HCT116 (cell line): ENCODE results near the gene CTNNA2. TPM values are rescaled to one million over a fixed set of nuclear protein-coding genes. Genes with fewer than 3 reads are reported as not detected.

Experiments
- ATAC-seq: fragments of 200-7000 bp; cut with Tn5 transposase; 2 replicates; pipeline ENCODE4 v1.9.1; 2020; ENCODE audit warnings: mild to moderate bottlenecking, moderate library complexity
- BruUV-seq: library from RNA; stranded (reverse); fragments of 400-500 nt; replicated peaks from 2 replicates; lab custom pipeline; 2021; lab: Mats Ljungman, UMichigan
- CTCF ChIA-PET: fragments of 300-600 bp; sonication (Branson Sonifier 250); formaldehyde crosslinking; loops from one replicate; lab custom pipeline; 2021; ENCODE audit warnings: antibody characterized with exemption; lab: Charles Lee
- POLR2A ChIA-PET: fragments of 300-600, 350-600 bp; sonication (Branson Sonifier 250); formaldehyde crosslinking; loops from one replicate; lab custom pipeline; 2021; ENCODE audit warnings: antibody characterized with exemption; lab: Charles Lee
- RAD21 ChIA-PET, 2 experiments: fragments of 300-600 bp; sonication (Branson Sonifier 250); formaldehyde crosslinking; loops; one replicate each; lab custom pipeline; 2023; ENCODE audit warnings: low total read pairs in 2 of 2; ENCODE audit not compliant: uncharacterized antibody in 2 of 2, unreplicated experiment in 2 of 2, low non-redundant PET in 1 of 2; lab: Charles Lee
- DNase-seq: peaks from one replicate; pipeline ENCODE4 v3.0.0-alpha.2; 2010; ENCODE audit warnings: low read depth, low spot score
- H2AFZ ChIP-seq: fragments of 200-600 bp; shearing (Covaris generic), sonication (generic); 2 replicates; pipeline ENCODE4 v1.6.1; 2017; ENCODE audit warnings: low read depth, mixed run types, mixed read lengths, antibody characterized with exemption, low read length; ENCODE audit not compliant: poor library complexity, severe bottlenecking
- H3K27ac ChIP-seq: 2 replicates; pipeline ENCODE4 v1.5.1; 2012; ENCODE audit warnings: low read depth, low read length
- H3K27me3 ChIP-seq: fragments of 200-600 bp; sonication (generic); 2 replicates; pipeline ENCODE4 v1.6.1; 2016; ENCODE audit warnings: mixed run types, low read length, mixed read lengths; ENCODE audit not compliant: insufficient read depth
- H3K36me3 ChIP-seq, 2 experiments: fragments of 200-500 bp in 1 of 2; fragments of 200-600 bp in 1 of 2; sonication (Bioruptor generic) in 1 of 2; sonication (generic) in 1 of 2; 2 replicates each; pipeline versions ENCODE4 v1.5.1 to v1.6.1; 2014 to 2016; ENCODE audit warnings: low read length in 2 of 2, inconsistent platforms in 1 of 2, mixed read lengths in 1 of 2, mixed run types in 1 of 2; ENCODE audit not compliant: insufficient read depth in 2 of 2, control insufficient read depth in 1 of 2
- H3K4me1 ChIP-seq, 2 experiments: fragments of 200-600 bp in 1 of 2; sonication (generic) in 1 of 2; 2 replicates each; pipeline versions ENCODE4 v1.5.1 to v1.6.1; 2012 to 2017; ENCODE audit warnings: low read length in 2 of 2, inconsistent platforms in 1 of 2, mild to moderate bottlenecking in 1 of 2, mixed read lengths in 1 of 2, mixed run types in 1 of 2, moderate library complexity in 1 of 2; ENCODE audit not compliant: insufficient read depth in 2 of 2, control insufficient read depth in 1 of 2
- H3K4me2 ChIP-seq: fragments of 200-600 bp; sonication (generic); 2 replicates; pipeline ENCODE4 v1.6.1; 2017; ENCODE audit warnings: mixed run types, low read length, mixed read lengths
- H3K4me3 ChIP-seq, 2 experiments: fragments of 200-600 bp in 1 of 2; sonication (generic) in 1 of 2; replicated peaks in 1 of 2; 2 replicates each; pipeline ENCODE4 v1.5.1; 2011 to 2016; ENCODE audit warnings: low read length in 2 of 2, control low read depth in 1 of 2, low read depth in 1 of 2, mild to moderate bottlenecking in 1 of 2, mixed read lengths in 1 of 2, mixed run types in 1 of 2
- H3K79me2 ChIP-seq: fragments of 200-600 bp; sonication (generic); 2 replicates; pipeline ENCODE4 v1.6.1; 2017; ENCODE audit warnings: mild to moderate bottlenecking, mixed run types, low read length, moderate library complexity, mixed read lengths; ENCODE audit not compliant: insufficient read depth
- H3K9ac ChIP-seq: fragments of 200-600 bp; sonication (generic); 2 replicates; pipeline ENCODE4 v1.6.1; 2016; ENCODE audit warnings: low read length, mixed read lengths
- H3K9me2 ChIP-seq: fragments of 200-600 bp; sonication (generic), shearing (Covaris generic); 2 replicates; pipeline ENCODE4 v1.6.1; 2017; ENCODE audit warnings: mixed run types, mild to moderate bottlenecking, moderate library complexity; ENCODE audit not compliant: insufficient read depth
- H3K9me3 ChIP-seq, 2 experiments: fragments of 200-500 bp in 1 of 2; fragments of 200-600 bp in 1 of 2; sonication (Bioruptor generic) in 1 of 2; sonication (generic) in 1 of 2; 2 replicates each; pipeline ENCODE4 v1.6.1; 2014 to 2017; ENCODE audit warnings: low read length in 2 of 2, mixed read lengths in 2 of 2, inconsistent platforms in 1 of 2, low read depth in 1 of 2, mild to moderate bottlenecking in 1 of 2, mixed run types in 1 of 2, moderate library complexity in 1 of 2; ENCODE audit not compliant: control insufficient read depth in 1 of 2, insufficient read depth in 1 of 2
- H4K20me1 ChIP-seq: fragments of 200-600 bp; sonication (generic), shearing (Covaris generic); 2 replicates; pipeline ENCODE4 v1.6.1; 2017; ENCODE audit warnings: mixed run types, mild to moderate bottlenecking, moderate library complexity; ENCODE audit not compliant: insufficient read depth
- ATF3 ChIP-seq: IDR thresholded peaks from 2 replicates; pipeline ENCODE4 v1.6.1; 2012
- CBX3 ChIP-seq: IDR thresholded peaks from 2 replicates; pipeline ENCODE4 v1.6.1; 2012; ENCODE audit warnings: low read depth
- CEBPB ChIP-seq: IDR thresholded peaks from 2 replicates; pipeline ENCODE4 v1.6.1; 2012; ENCODE audit warnings: low read depth
- CTCF ChIP-seq, 3 experiments: fragments of 200-600 bp in 1 of 3; sonication (generic) in 1 of 3; IDR thresholded peaks in 2 of 3; conservative IDR thresholded peaks in 1 of 3; 2 replicates each; pipeline ENCODE4 v1.5.1; 2012 to 2017; ENCODE audit warnings: low read depth in 2 of 3, low read length in 2 of 3, antibody characterized with exemption in 1 of 3, borderline replicate concordance in 1 of 3, control low read depth in 1 of 3, mild to moderate bottlenecking in 1 of 3, mixed read lengths in 1 of 3, mixed run types in 1 of 3, moderate library complexity in 1 of 3; ENCODE audit not compliant: insufficient read depth in 1 of 3
- EGR1 ChIP-seq: IDR thresholded peaks from 2 replicates; pipeline ENCODE4 v1.6.1; 2012; ENCODE audit warnings: low read depth
- ELF1 ChIP-seq: IDR thresholded peaks from 2 replicates; pipeline ENCODE4 v1.6.1; 2012; ENCODE audit warnings: low read depth, borderline replicate concordance
- EZH2 ChIP-seq: fragments of 200-600 bp; sonication (generic); IDR thresholded peaks from 2 replicates; pipeline ENCODE4 v1.6.1; 2017; ENCODE audit warnings: antibody characterized with exemption, mixed run types
- EZH2phosphoT487 ChIP-seq: fragments of 200-600 bp; IDR thresholded peaks from 2 replicates; pipeline ENCODE4 v1.6.1; 2018; ENCODE audit warnings: antibody characterized with exemption, borderline replicate concordance
- FOSL1 ChIP-seq: IDR thresholded peaks from 2 replicates; pipeline ENCODE4 v1.6.1; 2012; ENCODE audit warnings: low read depth
- MAX ChIP-seq: IDR thresholded peaks from 2 replicates; pipeline ENCODE4 v1.6.1; 2012
- POLR2A ChIP-seq: IDR thresholded peaks from 2 replicates; pipeline ENCODE4 v1.7.0; 2011; ENCODE audit warnings: borderline replicate concordance; ENCODE audit not compliant: insufficient read depth, insufficient read length; ENCODE audit errors: extremely low read depth
- POLR2AphosphoS5 ChIP-seq: IDR thresholded peaks from 2 replicates; pipeline ENCODE4 v1.6.1; 2011; ENCODE audit warnings: mild to moderate bottlenecking, low read depth, low read length, moderate library complexity
- RAD21 ChIP-seq: IDR thresholded peaks from 2 replicates; pipeline ENCODE4 v1.6.1; 2012; ENCODE audit warnings: low read depth, mild to moderate bottlenecking
- REST ChIP-seq: IDR thresholded peaks from 2 replicates; pipeline ENCODE4 v1.6.1; 2012; ENCODE audit warnings: low read depth
- SIN3A ChIP-seq: IDR thresholded peaks from 2 replicates; pipeline ENCODE4 v1.6.1; 2012; ENCODE audit warnings: low read depth
- SRF ChIP-seq: IDR thresholded peaks from 2 replicates; pipeline ENCODE4 v1.6.1; 2012; ENCODE audit warnings: low read depth
- YY1 ChIP-seq: IDR thresholded peaks from 2 replicates; pipeline ENCODE4 v1.6.1; 2011; ENCODE audit warnings: low read length, low read depth, moderate library complexity, mild to moderate bottlenecking; ENCODE audit not compliant: insufficient replicate concordance; ENCODE audit errors: extremely low read depth
- ZBTB33 ChIP-seq: IDR thresholded peaks from 2 replicates; pipeline ENCODE4 v1.6.1; 2011; ENCODE audit warnings: mild to moderate bottlenecking, low read length, moderate library complexity; ENCODE audit not compliant: insufficient replicate concordance; ENCODE audit errors: extremely low read depth
- ZFX ChIP-seq: fragments of 450-650 bp; IDR thresholded peaks from 2 replicates; pipeline ENCODE4 v1.6.1; 2017
- ZNF274 ChIP-seq: fragments of 200-500 bp; sonication (Bioruptor generic); IDR thresholded peaks from 2 replicates; pipeline ENCODE4 v1.6.1; 2014; ENCODE audit warnings: mild to moderate bottlenecking, low read depth, low read length, inconsistent platforms
- intact Hi-C: fragments of 100-400 bp; cut with micrococcal nuclease; formaldehyde crosslinking; loops from 2 replicates; pipeline ENCODE4 v1.10.0; 2022
- total RNA-seq: library from RNA; stranded (reverse); gene quantifications from one replicate; pipeline ENCODE4 v1.2.1, GENCODE V29; 2021; ENCODE audit not compliant: unreplicated experiment

The CTNNA2 gene
- total RNA-seq, 1 experiment from 2014 or later, result not detected

GRCh38 chr2:80312282-80312839 is 799.5 kb downstream of the CTNNA2 start:
- ChIA-PET POLR2A (no interaction called here), CTCF (no interaction called here), RAD21 (no interaction called here)
- no TSS peak for BruUV-seq
- Histone ChIP-seq H3K79me2 (no peaks in the 10 kb centered on the region), H2AFZ (no peak overlapping the region), H3K9ac (no peak overlapping the region), H3K4me2 (no peak overlapping the region), H4K20me1 (no peaks in the 10 kb centered on the region), H3K27ac (no peak overlapping the region), H3K4me1 (no peaks in the 10 kb centered on the region), H3K36me3 (no peaks in the 10 kb centered on the region), H3K4me3 (no peak overlapping the region), H3K9me3 (no peaks in the 10 kb centered on the region; a peak in 2 of 4 replicates), H3K9me2 (no peaks in the 10 kb centered on the region), H3K27me3 (no peaks in the 10 kb centered on the region)
- DNase-seq, result no peak
- TF ChIP-seq SRF (no peak), ZNF274 (no peak), POLR2AphosphoS5 (no peak), RAD21 (no peak), EZH2 (no peak), ZBTB33 (no peak), MAX (no peak), EZH2phosphoT487 (no peak), CEBPB (no peak), YY1 (no peak), CTCF (IDR thresholded peaks at IDR 0.05 in 2 of 3, conservative IDR thresholded peaks at IDR 0.05 in 1 of 3; ENCODE audit: borderline replicate concordance in 1 of 3, insufficient read depth in 1 of 3, low read depth in 2 of 3, low read length in 2 of 3) (no peak), ELF1 (no peak), ZFX (no peak), POLR2A (no peak), FOSL1 (no peak), CBX3 (no peak), EGR1 (no peak), ATF3 (no peak), REST (no peak), SIN3A (no peak)
- no peak for ATAC-seq
- intact Hi-C loops, result no loop called here
